OCI-LY1 (cell line): ENCODE measurements around the gene CYREN.

Experiments
- EZH2 ChIP-seq: fragments of 200-600 bp; sonication (generic), shearing (Covaris generic); IDR thresholded peaks from 2 replicates; pipeline ENCODE4 v1.8.0; 2017; ENCODE audit warnings: borderline replicate concordance, mixed run types, mild to moderate bottlenecking, antibody characterized with exemption, low read length, moderate library complexity, mixed read lengths
- TF ChIP-seq, protein P1 (sequence below): fragments of 200-600 bp; sonication (generic), shearing (Covaris generic); IDR thresholded peaks from 2 replicates; pipeline ENCODE4 v1.5.1; 2017; ENCODE audit warnings: mild to moderate bottlenecking, antibody characterized with exemption, low read length, moderate library complexity, mixed read lengths

DNA sequence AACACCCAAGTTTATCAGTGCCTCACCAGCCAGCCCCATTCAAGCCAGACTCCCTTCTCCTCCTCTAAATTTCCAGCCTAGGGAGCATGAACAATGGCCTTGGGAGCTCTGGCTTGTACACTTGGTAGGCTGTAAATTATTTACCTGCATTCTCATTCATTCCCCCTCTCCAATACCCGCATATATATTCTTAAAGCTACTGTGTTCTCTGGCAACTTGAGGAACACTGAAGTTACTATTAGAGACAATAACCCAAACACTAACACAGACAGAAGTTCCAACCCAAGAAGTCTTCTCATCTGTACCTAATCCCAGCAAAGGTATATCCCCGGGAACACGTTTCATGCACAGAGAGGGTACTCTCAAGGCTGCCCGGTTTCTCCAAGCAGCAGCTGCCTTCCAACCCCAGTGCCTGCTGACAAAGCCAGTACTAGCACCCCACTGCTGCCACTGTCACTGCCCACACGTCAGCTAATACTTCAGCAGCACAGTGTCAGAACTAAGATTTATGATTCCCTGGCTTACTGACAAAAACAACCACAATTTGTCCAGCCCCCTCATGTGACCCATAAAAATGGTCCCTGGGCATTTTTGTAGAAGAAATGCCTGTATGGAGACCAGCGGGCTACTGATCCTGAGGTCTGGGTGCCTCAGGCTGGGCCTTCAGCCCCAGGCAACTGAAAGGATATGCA is 37.7 kb upstream of the CYREN start:
- TF ChIP-seq EZH2, result no peak
- TF ChIP-seq, protein P1, sequence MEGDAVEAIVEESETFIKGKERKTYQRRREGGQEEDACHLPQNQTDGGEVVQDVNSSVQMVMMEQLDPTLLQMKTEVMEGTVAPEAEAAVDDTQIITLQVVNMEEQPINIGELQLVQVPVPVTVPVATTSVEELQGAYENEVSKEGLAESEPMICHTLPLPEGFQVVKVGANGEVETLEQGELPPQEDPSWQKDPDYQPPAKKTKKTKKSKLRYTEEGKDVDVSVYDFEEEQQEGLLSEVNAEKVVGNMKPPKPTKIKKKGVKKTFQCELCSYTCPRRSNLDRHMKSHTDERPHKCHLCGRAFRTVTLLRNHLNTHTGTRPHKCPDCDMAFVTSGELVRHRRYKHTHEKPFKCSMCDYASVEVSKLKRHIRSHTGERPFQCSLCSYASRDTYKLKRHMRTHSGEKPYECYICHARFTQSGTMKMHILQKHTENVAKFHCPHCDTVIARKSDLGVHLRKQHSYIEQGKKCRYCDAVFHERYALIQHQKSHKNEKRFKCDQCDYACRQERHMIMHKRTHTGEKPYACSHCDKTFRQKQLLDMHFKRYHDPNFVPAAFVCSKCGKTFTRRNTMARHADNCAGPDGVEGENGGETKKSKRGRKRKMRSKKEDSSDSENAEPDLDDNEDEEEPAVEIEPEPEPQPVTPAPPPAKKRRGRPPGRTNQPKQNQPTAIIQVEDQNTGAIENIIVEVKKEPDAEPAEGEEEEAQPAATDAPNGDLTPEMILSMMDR, result no peak
